Right kidney (tissue), 1 donor: ENCODE measurements around the gene DNAAF1.
"Not testable (repeated sequence)": the region's sequence is repeated elsewhere in the genome, so short reads cannot be mapped to it uniquely, and the experiment has no call there.

ENCODE experiments used
- DNase-seq: peaks from one replicate; pipeline ENCODE4 v3.0.0-alpha.2; 2016

The DNAAF1 gene

GRCh38 chr16:84183911-84184591 lies 38.9 kb downstream of the DNAAF1 start:
- DNase-seq = no peak

DNA sequence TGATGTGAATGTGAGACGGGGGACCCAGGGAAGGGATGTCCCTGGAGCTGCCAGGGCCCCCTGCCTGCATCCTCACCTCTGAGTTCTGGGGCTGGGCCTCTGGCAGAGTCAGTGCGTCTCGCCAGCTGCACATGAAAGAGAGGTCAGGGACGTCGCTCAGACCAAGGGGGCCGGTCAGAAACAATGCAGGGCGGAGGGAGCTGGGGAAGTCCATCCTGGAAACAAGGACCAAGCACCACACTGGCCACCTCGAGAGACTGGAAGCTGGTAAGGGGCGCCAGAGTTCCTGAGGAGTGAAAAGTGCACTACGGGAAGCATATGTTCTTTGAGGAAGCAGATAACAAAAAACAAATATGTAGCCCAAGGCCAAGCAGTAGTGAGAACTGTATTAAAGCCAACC lies 39.7 kb downstream of the DNAAF1 start:
- no peak for DNase-seq

GRCh38 chr16:84186685-84187437 lies 41.8 kb downstream of the DNAAF1 start, which contains the start of gene TAF1C:
Gene TAF1C (minus strand): TSS chr16:84187057. CDS start chr16:84184988, 2,069 bp downstream.
- DNase-seq = peak; percentile 89

DNA sequence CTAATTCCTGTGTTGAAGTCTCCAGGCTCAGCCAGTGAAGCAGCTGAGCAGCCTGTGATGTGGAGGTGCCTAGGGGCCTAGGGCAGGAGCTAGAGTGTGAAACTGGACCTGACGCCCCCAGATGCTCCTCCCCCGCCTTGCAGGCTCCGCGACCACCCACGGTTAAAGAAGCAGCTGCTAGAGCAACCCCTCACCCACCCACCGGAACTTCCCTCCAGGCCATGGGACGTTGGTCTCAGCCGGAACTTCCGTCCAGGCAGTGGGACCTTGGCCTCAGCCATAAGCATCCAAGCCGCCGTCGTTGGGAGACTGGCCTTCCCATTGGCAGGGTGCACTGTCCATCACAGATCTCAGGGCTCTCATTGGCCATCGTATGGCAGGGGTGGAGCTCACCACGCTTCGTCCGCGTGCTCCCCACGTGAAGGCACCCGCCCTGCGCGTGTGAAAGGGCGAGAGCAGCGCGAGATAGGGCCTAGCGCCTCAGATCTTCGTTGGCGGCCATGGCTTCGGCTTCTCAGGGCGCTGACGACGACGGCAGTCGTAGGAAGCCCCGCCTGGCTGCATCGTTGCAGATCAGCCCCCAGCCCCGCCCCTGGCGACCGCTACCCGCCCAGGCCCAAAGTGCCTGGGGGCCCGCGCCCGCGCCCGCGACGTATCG lies 45.8 kb downstream of the DNAAF1 start, which contains the start of gene ADAD2:
Gene ADAD2, plus strand, starts transcription at position 427 of the 658 bp plus-strand sequence. Its CDS starts 74 bp downstream, at position 501.
- DNase-seq = no peak

- no peak for DNase-seq
Observed at GRCh38 chr16:84191466-84191865, 46.4 kb downstream of the DNAAF1 start.

DNA sequence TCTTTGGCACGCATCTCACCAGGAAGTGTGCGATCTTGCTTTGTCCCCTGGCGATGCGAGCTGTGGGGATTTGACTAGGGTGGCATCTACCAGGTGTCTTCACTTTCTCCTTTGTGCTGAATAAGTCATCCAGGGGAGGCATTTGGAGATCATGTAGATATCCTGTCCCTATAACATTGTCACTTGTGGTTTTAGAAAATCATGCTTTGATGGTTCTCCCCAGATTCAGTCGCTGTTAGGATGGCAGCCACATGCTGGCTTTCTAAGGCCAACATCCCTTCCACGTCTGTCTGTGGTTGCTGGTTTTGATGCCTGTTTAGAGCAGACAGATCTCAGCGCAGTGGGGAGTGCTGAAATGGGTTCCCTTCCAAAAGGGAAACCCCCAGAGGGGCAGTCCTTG lies 48.4 kb downstream of the DNAAF1 start:
- no peak for DNase-seq

GRCh38 chr16:84194018-84194417 lies 48.9 kb downstream of the DNAAF1 start:
- DNase-seq = no peak

- DNase-seq = no peak
Observed at GRCh38 chr16:84194470-84195200, 49.5 kb downstream of the DNAAF1 start.

DNA sequence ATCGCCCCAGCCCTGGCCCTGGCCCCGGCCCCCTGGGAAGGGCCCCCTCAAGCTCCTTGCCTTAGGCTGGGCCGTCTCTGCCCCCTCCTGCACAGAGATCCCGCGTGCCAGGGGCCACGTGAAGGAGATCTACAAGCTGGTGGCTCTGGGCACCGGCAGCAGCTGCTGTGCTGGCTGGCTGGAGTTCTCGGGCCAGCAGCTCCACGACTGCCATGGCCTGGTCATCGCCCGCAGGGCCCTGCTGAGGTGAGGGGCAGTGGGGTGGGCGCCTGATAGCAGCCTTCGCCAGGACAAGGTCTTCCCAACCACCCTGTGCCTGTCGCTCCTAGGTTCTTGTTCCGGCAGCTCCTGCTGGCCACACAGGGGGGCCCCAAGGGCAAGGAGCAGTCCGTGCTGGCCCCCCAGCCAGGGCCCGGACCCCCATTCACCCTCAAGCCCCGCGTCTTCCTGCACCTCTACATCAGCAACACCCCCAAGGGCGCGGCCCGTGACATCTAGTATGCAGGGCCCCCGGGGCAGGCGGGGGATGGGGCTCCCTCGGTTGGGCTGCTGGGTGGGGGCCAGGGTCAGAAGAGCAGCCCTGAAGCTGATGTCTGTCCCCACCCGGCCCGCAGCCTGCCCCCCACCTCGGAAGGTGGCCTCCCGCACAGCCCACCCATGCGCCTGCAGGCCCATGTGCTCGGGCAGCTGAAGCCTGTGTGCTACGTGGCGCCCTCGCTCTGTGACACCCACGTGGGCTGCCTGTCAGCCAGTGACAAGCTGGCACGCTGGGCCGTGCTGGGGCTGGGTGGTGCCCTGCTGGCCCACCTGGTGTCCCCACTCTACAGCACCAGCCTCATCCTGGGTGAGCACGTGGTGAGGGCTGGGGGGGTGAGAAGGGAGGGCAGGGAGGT lies 50.3 kb downstream of the DNAAF1 start:
- DNase-seq = no peak

GRCh38 chr16:84196101-84196500 lies 51.0 kb downstream of the DNAAF1 start:
- no peak for DNase-seq

GRCh38 chr16:84196727-84197394 lies 51.8 kb downstream of the DNAAF1 start:
- no peak for DNase-seq

DNA sequence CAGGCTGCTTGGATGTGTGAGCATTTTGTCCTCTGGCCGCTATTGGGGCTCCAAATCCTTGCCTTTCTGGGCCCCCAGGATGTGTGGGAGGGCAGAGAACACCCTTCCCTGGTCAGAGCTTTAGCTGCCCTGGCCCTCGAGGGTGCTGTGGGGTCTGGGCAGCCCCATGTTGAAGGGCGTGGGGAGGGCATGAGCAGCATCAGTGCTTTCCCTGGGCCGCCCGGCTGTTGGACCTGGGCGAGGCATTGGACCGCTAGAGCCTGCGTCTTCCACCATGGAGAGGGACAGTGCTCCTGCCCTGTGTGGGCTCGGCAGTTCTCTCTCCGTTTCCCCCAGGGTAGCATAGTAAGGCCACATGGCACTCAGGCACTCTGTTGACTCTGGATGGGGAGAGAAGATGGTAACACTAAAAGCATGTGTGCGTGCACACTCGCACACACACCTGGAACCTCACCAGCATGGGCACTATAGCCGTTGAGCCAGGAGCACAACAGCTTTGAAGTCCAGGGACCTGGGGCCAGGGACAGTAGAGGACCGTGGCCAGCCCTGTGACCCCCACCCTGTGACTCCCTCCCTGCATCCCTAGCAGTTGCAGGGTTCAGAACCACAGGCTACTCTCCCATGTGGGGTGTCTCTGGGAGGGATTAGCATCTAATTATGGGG lies 52.5 kb downstream of the DNAAF1 start:
- no peak for DNase-seq

DNA sequence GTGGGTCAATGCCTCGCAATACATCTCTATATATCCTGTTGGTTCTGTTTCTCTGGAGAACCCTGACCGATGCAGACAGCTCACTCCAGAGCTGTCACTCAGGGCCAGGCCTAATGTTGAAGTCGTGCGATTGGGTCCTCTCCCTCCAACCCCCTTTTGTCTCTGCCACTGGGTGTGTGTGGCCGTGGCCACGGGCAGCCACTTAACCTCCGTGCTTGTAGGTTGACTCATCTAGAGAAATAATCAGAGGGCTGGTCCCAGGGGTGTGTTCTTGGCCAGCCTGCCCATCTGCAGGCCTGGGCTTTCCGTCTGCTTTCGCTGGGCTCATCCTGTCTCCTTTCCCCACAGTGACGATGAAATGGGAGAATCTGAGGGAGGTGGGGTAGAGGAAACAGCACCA lies 53.3 kb downstream of the DNAAF1 start:
- no peak for DNase-seq

DNA sequence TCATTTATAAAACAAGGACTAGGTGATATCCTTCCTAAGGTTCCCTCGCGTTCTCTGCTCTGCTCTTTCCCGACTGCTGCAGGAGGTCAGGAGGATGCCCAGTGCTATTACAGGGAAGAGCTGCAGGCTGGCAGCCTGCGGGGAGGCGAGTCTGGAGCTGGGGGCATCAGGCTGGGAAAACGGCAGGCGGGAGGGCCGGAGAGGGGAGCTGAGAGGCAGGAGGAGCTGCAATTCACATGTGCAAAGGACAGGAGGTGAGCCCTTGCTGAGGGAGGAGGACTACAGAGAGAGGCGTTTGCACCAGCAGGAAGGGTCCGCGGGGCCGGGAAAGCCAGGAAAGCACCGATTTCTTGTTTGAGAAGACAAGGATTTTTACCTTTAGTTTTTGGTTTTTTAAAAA lies 54.0 kb downstream of the DNAAF1 start:
- DNase-seq = no peak

DNA sequence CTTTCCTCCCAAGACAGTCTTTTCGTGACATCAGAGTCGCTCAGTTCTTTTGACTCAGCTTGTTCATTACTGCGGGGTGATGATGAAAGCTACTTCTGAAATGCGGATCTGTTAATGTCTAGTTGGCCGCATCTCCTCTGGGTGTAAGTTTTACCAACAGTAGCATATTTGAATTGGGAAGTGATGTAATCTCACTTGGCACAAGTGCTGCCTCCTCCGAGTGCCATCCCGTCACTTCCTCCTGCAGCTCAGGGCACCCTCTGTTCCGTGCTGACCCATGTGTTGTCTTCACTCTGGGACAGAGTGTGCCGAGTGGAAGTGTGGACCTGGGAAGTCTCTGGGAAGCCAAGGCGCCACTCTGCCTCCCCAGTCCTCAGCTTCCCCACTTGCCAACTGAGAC lies 54.8 kb downstream of the DNAAF1 start:
- no peak for DNase-seq

GRCh38 chr16:84204551-84204950 lies 59.4 kb downstream of the DNAAF1 start:
- not testable (repeated sequence) for DNase-seq

DNA sequence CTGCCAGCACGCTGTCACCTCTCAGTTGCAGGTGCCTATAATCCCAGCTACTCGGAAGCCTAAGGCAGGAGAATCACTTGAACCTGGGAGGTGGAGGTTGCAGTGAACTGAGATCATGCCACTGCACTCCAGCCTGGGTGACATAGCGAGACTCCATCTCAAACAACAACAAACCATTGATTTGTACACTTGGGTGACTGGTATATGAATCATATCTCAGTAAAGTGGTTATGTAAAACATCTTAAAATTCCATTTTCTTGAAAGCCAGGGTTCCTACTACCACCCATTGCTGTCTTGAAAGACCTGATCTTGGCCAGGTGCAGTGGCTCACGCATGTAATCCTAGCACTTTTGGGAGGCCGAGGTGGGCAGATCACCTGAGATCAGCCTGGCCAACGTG lies 60.0 kb downstream of the DNAAF1 start:
- DNase-seq = not testable (repeated sequence)

GRCh38 chr16:84205976-84206691 lies 61.0 kb downstream of the DNAAF1 start:
- no peak for DNase-seq

DNA sequence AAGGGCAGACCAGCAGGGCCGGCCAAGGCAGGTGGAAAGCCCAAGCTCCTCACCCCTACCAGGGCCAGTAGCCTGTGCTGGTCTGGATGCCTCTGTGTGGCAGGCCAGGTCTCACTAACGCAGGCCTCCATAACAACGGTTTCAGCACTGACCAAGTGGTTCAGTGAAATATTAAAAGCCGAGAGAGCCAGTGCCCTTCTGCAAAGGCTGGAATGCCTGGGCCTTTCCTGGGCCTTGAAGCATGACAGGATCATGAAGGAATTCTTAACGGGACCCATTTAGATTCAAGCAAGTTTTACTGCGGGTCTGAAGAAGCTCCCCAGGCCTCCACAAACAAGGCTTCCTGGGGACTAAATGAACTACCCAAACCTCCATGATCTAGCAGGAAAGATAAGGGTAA lies 62.1 kb downstream of the DNAAF1 start:
- DNase-seq = no peak

DNA sequence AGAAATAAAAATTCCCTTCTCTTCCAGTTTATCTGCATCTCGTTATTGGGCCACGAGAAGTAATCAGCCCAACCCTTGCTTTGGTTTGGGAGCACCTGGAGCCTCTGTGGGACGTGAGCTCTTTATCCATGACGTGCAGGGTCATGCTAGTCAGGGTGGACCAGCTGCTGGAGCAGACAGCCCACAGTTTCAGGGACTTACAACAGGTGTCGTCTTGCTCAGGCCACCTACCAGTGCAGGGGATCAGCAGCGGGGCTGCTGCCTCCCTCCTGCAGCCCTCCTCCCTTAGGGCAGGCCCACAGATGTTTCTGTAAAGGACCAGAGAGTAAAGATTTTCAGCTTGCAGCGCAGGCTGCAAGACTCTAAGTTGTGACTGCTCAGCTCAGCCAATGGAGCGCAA lies 62.8 kb downstream of the DNAAF1 start:
- DNase-seq = no peak
